HEK293 (cell line): Measurements from ENCODE around the gene RALGAPA2.

Experiments
- CTCF ChIA-PET: fragments of 350-600 bp; formaldehyde crosslinking; extraction: SDS; loops from one replicate; lab custom pipeline; 2021; ENCODE audit warnings: antibody characterized with exemption; lab: Yijun Ruan, JAX
- POLR2A ChIA-PET: fragments of 300-600 bp; formaldehyde crosslinking; extraction: SDS; loops from one replicate; lab custom pipeline; 2020; ENCODE audit warnings: antibody characterized with exemption, inconsistent platforms; lab: Yijun Ruan, JAX
- H3K27ac ChIP-seq: fragments of 200-500 bp; sonication (Bioruptor generic); 2 replicates; pipeline ENCODE4 v1.5.1; 2014; ENCODE audit warnings: low read depth, low read length, control low read depth, inconsistent platforms; ENCODE audit errors: extremely low read depth
- H3K36me3 ChIP-seq, 2 experiments: fragments of 200-500 bp in 1 of 2; sonication (Bioruptor generic) in 1 of 2; 1 replicate in 1 of 2; 2 replicates in 1 of 2; pipeline ENCODE4 v1.5.1; 2014 to 2017; ENCODE audit warnings: inconsistent platforms in 2 of 2, low read length in 2 of 2; ENCODE audit not compliant: control insufficient read depth in 2 of 2, insufficient read depth in 1 of 2
- H3K4me1 ChIP-seq: fragments of 200-500 bp; sonication (Bioruptor generic); 2 replicates; pipeline ENCODE4 v1.5.1; 2014; ENCODE audit warnings: mild to moderate bottlenecking, low read length, inconsistent platforms; ENCODE audit not compliant: control insufficient read depth, insufficient read depth
- H3K4me3 ChIP-seq: 2 replicates; pipeline ENCODE4 v1.5.1; 2011; ENCODE audit warnings: low read depth, mild to moderate bottlenecking, control low read depth, low read length, moderate library complexity
- H3K9me3 ChIP-seq: fragments of 200-500 bp; sonication (Bioruptor generic); 2 replicates; pipeline ENCODE4 v1.5.1; 2014; ENCODE audit warnings: low read depth, low read length, inconsistent platforms; ENCODE audit not compliant: control insufficient read depth, insufficient read depth
- CTCF ChIP-seq: fragments of 450-650 bp; formaldehyde crosslinking; IDR thresholded peaks from 2 replicates; pipeline ENCODE4 v1.5.1; 2016; ENCODE audit warnings: missing biosample characterization, missing genetic modification characterization
- ELK4 ChIP-seq: IDR thresholded peaks from 2 replicates; pipeline ENCODE4 v1.6.1; 2011; ENCODE audit warnings: mild to moderate bottlenecking, low read depth, low read length, borderline replicate concordance
- FEZF1 ChIP-seq: fragments of 450-650 bp; formaldehyde crosslinking; IDR thresholded peaks from 2 replicates; pipeline ENCODE4 v1.5.1; 2016; ENCODE audit warnings: missing biosample characterization, missing genetic modification characterization
- HOXA7 ChIP-seq: sonication (generic); formaldehyde crosslinking; IDR thresholded peaks from 2 replicates; pipeline ENCODE4 v1.8.1; 2022; ENCODE audit warnings: missing genetic modification reagents, borderline replicate concordance
- KLF16 ChIP-seq: fragments of 450-650 bp; formaldehyde crosslinking; IDR thresholded peaks from 2 replicates; pipeline ENCODE4 v1.5.1; 2017; ENCODE audit warnings: missing biosample characterization, missing genetic modification characterization
- SALL2 ChIP-seq: fragments of 450-650 bp; formaldehyde crosslinking; IDR thresholded peaks from 2 replicates; pipeline ENCODE4 v1.5.0; 2017; ENCODE audit warnings: missing biosample characterization, mild to moderate bottlenecking, missing genetic modification characterization, borderline replicate concordance
- SCRT2 ChIP-seq: fragments of 450-650 bp; formaldehyde crosslinking; IDR thresholded peaks from 2 replicates; pipeline ENCODE4 v1.5.1; 2016; ENCODE audit warnings: missing biosample characterization, missing genetic modification characterization
- SP3 ChIP-seq: fragments of 450-650 bp; formaldehyde crosslinking; IDR thresholded peaks from 2 replicates; pipeline ENCODE4 v1.5.1; 2016; ENCODE audit warnings: missing biosample characterization, missing genetic modification characterization
- ZBTB20 ChIP-seq: fragments of 450-650 bp; formaldehyde crosslinking; IDR thresholded peaks from 2 replicates; pipeline ENCODE4 v1.5.1; 2016; ENCODE audit warnings: missing biosample characterization, missing genetic modification characterization
- ZBTB8A ChIP-seq: fragments of 450-650 bp; formaldehyde crosslinking; IDR thresholded peaks from 2 replicates; pipeline ENCODE4 v1.5.1; 2016; ENCODE audit warnings: missing biosample characterization, missing genetic modification characterization
- ZNF133 ChIP-seq: fragments of 450-650 bp; formaldehyde crosslinking; IDR thresholded peaks from 2 replicates; pipeline ENCODE4 v1.5.1; 2016; ENCODE audit warnings: missing biosample characterization, missing genetic modification characterization
- ZNF146 ChIP-seq: fragments of 450-650 bp; formaldehyde crosslinking; IDR thresholded peaks from 2 replicates; pipeline ENCODE4 v1.5.1; 2016; ENCODE audit warnings: missing biosample characterization, missing genetic modification characterization
- ZNF155 ChIP-seq: fragments of 450-650 bp; formaldehyde crosslinking; IDR thresholded peaks from 2 replicates; pipeline ENCODE4 v1.5.1; 2016; ENCODE audit warnings: missing biosample characterization, missing genetic modification characterization
- ZNF184 ChIP-seq: fragments of 450-650 bp; IDR thresholded peaks from 2 replicates; pipeline ENCODE4 v1.5.1; 2018; ENCODE audit warnings: missing biosample characterization, mild to moderate bottlenecking, missing genetic modification characterization
- ZNF2 ChIP-seq: fragments of 450-650 bp; formaldehyde crosslinking; IDR thresholded peaks from 2 replicates; pipeline ENCODE4 v1.5.1; 2016; ENCODE audit warnings: missing biosample characterization, missing genetic modification characterization
- ZNF202 ChIP-seq: fragments of 450-650 bp; formaldehyde crosslinking; IDR thresholded peaks from 2 replicates; pipeline ENCODE4 v1.5.1; 2016; ENCODE audit warnings: missing biosample characterization, missing genetic modification characterization, borderline replicate concordance
- ZNF449 ChIP-seq: fragments of 450-650 bp; formaldehyde crosslinking; IDR thresholded peaks from 2 replicates; pipeline ENCODE4 v1.5.1; 2017; ENCODE audit warnings: missing biosample characterization, mild to moderate bottlenecking, missing genetic modification characterization, moderate library complexity
- ZNF501 ChIP-seq: fragments of 450-650 bp; formaldehyde crosslinking; IDR thresholded peaks from 2 replicates; pipeline ENCODE4 v1.5.1; 2016; ENCODE audit warnings: missing biosample characterization, missing genetic modification characterization
- ZNF513 ChIP-seq: fragments of 450-650 bp; IDR thresholded peaks from 2 replicates; pipeline ENCODE4 v1.5.1; 2018; ENCODE audit warnings: missing biosample characterization, missing genetic modification characterization
- ZNF580 ChIP-seq: fragments of 450-650 bp; formaldehyde crosslinking; IDR thresholded peaks from 2 replicates; pipeline ENCODE4 v1.5.1; 2016; ENCODE audit warnings: missing biosample characterization, missing genetic modification characterization
- ZNF658 ChIP-seq: fragments of 450-650 bp; formaldehyde crosslinking; IDR thresholded peaks from 2 replicates; pipeline ENCODE4; 2016; ENCODE audit warnings: missing biosample characterization, missing genetic modification characterization
- ZNF692 ChIP-seq: fragments of 450-650 bp; formaldehyde crosslinking; IDR thresholded peaks from 2 replicates; pipeline ENCODE4 v1.5.1; 2016; ENCODE audit warnings: missing biosample characterization, missing genetic modification characterization
- ZNF701 ChIP-seq: fragments of 450-650 bp; formaldehyde crosslinking; IDR thresholded peaks from 2 replicates; pipeline ENCODE4 v1.5.1; 2016; ENCODE audit warnings: missing biosample characterization, missing genetic modification characterization
- ZNF777 ChIP-seq: fragments of 450-650 bp; formaldehyde crosslinking; IDR thresholded peaks from 2 replicates; pipeline ENCODE4 v1.5.1; 2017; ENCODE audit warnings: missing biosample characterization, missing genetic modification characterization, borderline replicate concordance
- ZNF791 ChIP-seq: fragments of 450-650 bp; formaldehyde crosslinking; IDR thresholded peaks from 2 replicates; pipeline ENCODE4 v1.5.1; 2016; ENCODE audit warnings: missing biosample characterization, missing genetic modification characterization
- ZNF837 ChIP-seq: fragments of 450-650 bp; formaldehyde crosslinking; IDR thresholded peaks from 2 replicates; pipeline ENCODE4 v1.5.1; 2016; ENCODE audit warnings: missing biosample characterization, missing genetic modification characterization

RALGAPA2 gene

GRCh38 chr20:20741087-20742045 is 28.9 kb upstream of the RALGAPA2 start:
- Histone ChIP-seq H3K9me3 (no peaks in the 10 kb centered on the region), H3K36me3 (no peaks in the 10 kb centered on the region), H3K4me3 (no peak overlapping the region), H3K4me1 (peaks cover 6% of the 10 kb centered on the region; the same call in 1 of the 2 replicates), H3K27ac (no peak overlapping the region)
- CTCF ChIA-PET, result interaction anchor here (0.7 kb wide), 1 partner anchor 12 kb away, joined by 3 read pairs; no protein-coding TSS in a partner anchor
- TF ChIP-seq SCRT2 (peak; percentile 46; the same call in 1 of the 2 replicates), ZNF184 (tag by site-specific recombination) (no peak), SALL2 (tag by site-specific recombination) (no peak), ZNF146 (no peak), ZBTB20 (tag by site-specific recombination) (no peak), ZNF449 (tag by site-specific recombination) (0 out of 2 replicates have a peak, but pooled peaks have one; percentile 39), KLF16 (tag by site-specific recombination) (no peak), ZNF2 (tag by site-specific recombination) (no peak), ZNF791 (tag by site-specific recombination) (no peak), ZBTB8A (tag by site-specific recombination) (no peak), ZNF692 (no peak)
- POLR2A ChIA-PET, result no interaction called here

GRCh38 chr20:20740541-20740940 is 28.1 kb upstream of the RALGAPA2 start:
- ChIA-PET CTCF (no interaction called here), POLR2A (no interaction called here)
- TF ChIP-seq ZNF777, result no peak
- TF ChIP-seq SP3 (tag by site-specific recombination), result no peak
- no peak for TF ChIP-seq ZNF155 (tag by site-specific recombination)
- no peak for TF ChIP-seq FEZF1 (tag by site-specific recombination)
- TF ChIP-seq ZNF658 (tag by site-specific recombination), result no peak
- no peak for TF ChIP-seq ZNF580
- no peak for TF ChIP-seq ZNF513
- no peak for TF ChIP-seq ZNF202 (tag by site-specific recombination)
- TF ChIP-seq ZNF701 (tag by site-specific recombination), result no peak
- TF ChIP-seq HOXA7, result no peak
- TF ChIP-seq CTCF (tag by site-specific recombination), result no peak
- TF ChIP-seq ZNF133 (tag by site-specific recombination), result no peak
- TF ChIP-seq ZNF501 (tag by site-specific recombination), result no peak
- TF ChIP-seq ELK4, result no peak
- TF ChIP-seq ZNF837 (tag by site-specific recombination), result no peak
- Histone ChIP-seq H3K4me3 (no peak overlapping the region), H3K36me3 (no peaks in the 10 kb centered on the region), H3K27ac (no peak overlapping the region), H3K4me1 (peaks cover 6% of the 10 kb centered on the region; the same call in 1 of the 2 replicates), H3K9me3 (no peaks in the 10 kb centered on the region)
